ENCODE results near the gene LRFN2.

Gene LRFN2

GRCh38 chr6:40469323-40469722 is 117.8 kb downstream of the LRFN2 start:
- TF ChIP-seq, protein P1, sequence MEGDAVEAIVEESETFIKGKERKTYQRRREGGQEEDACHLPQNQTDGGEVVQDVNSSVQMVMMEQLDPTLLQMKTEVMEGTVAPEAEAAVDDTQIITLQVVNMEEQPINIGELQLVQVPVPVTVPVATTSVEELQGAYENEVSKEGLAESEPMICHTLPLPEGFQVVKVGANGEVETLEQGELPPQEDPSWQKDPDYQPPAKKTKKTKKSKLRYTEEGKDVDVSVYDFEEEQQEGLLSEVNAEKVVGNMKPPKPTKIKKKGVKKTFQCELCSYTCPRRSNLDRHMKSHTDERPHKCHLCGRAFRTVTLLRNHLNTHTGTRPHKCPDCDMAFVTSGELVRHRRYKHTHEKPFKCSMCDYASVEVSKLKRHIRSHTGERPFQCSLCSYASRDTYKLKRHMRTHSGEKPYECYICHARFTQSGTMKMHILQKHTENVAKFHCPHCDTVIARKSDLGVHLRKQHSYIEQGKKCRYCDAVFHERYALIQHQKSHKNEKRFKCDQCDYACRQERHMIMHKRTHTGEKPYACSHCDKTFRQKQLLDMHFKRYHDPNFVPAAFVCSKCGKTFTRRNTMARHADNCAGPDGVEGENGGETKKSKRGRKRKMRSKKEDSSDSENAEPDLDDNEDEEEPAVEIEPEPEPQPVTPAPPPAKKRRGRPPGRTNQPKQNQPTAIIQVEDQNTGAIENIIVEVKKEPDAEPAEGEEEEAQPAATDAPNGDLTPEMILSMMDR (IDR thresholded peaks at IDR 0.05; ENCODE audit: extremely low read depth, insufficient read depth, missing control alignments): no peak
- DNase-seq (ENCODE audit: low spot score): no peak
- in situ Hi-C loops (cut with MboI; ENCODE audit: low pct_unique_long_range_greater_than_20kb, low sequenced_read_pairs, unreplicated experiment): no loop called here

- no peak for DNase-seq (ENCODE audit: low spot score)
- TF ChIP-seq, protein P1 (IDR thresholded peaks at IDR 0.05; ENCODE audit: extremely low read depth, insufficient read depth, missing control alignments): no peak
- in situ Hi-C loops (cut with MboI; ENCODE audit: low pct_unique_long_range_greater_than_20kb, low sequenced_read_pairs, unreplicated experiment): no loop called here
These were observed 120.1 kb downstream of the LRFN2 start for GRCh38 chr6:40466986-40467539.

- in situ Hi-C loops (cut with MboI; ENCODE audit: low pct_unique_long_range_greater_than_20kb, low sequenced_read_pairs, unreplicated experiment): no loop called here
- TF ChIP-seq, protein P1 (IDR thresholded peaks at IDR 0.05; ENCODE audit: extremely low read depth, insufficient read depth, missing control alignments): no peak
- DNase-seq (ENCODE audit: low spot score): no peak
These were observed 125.5 kb downstream of the LRFN2 start for GRCh38 chr6:40461643-40462042.

DNA sequence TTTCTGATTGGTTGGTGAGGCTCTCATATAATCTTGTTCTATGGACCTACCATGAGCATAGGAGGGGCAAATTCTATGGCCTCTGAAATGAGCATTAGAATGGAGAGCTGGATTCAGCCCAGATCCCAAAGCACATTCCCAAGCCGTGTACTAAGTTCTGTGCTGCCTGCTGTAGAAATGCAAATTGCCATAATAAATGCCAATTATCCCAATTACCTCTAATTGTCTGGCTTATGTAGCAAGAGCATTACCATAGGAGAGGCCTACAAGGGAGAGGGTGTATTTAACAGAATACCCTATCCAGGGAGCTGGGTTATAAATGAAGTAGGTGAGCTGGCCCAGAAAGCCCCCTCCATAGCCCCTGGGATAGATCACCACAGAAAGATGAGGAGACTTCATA is 126.8 kb downstream of the LRFN2 start:
- in situ Hi-C loops (cut with MboI; ENCODE audit: low pct_unique_long_range_greater_than_20kb, low sequenced_read_pairs, unreplicated experiment): no loop called here
- DNase-seq (ENCODE audit: low spot score): no peak
- TF ChIP-seq, protein P1 (IDR thresholded peaks at IDR 0.05; ENCODE audit: extremely low read depth, insufficient read depth, missing control alignments): no peak

- TF ChIP-seq, protein P1 (IDR thresholded peaks at IDR 0.05; ENCODE audit: extremely low read depth, insufficient read depth, missing control alignments): no peak
- in situ Hi-C loops (cut with MboI; ENCODE audit: low pct_unique_long_range_greater_than_20kb, low sequenced_read_pairs, unreplicated experiment): no loop called here
- no peak for DNase-seq (ENCODE audit: low spot score)
These were observed 129.9 kb downstream of the LRFN2 start for GRCh38 chr6:40457261-40457660.

GRCh38 chr6:40456390-40457013 is 130.7 kb downstream of the LRFN2 start:
- TF ChIP-seq, protein P1 (IDR thresholded peaks at IDR 0.05; ENCODE audit: extremely low read depth, insufficient read depth, missing control alignments): no peak
- in situ Hi-C loops (cut with MboI; ENCODE audit: low pct_unique_long_range_greater_than_20kb, low sequenced_read_pairs, unreplicated experiment): no loop called here
- no peak for DNase-seq (ENCODE audit: low spot score)

All from GM13977 (cell line).